Memory B cell (primary cell): ENCODE results near the gene MAD1L1.

Experiments
- ATAC-seq: fragments of 150-1000 bp; cut with Tn5 transposase; 2 replicates; pipeline ENCODE4 v1.10.0; 2021; ENCODE audit warnings: low read depth, mild to moderate bottlenecking, moderate library complexity
- DNase-seq, 2 donors: peaks; one replicate each; pipeline ENCODE4 v3.0.0; 2022; ENCODE audit warnings: low spot score in 2 of 2
- H3K27ac Mint-ChIP-seq: one replicate; pipeline ENCODE4 v1.8.0; 2022; ENCODE audit warnings: mild to moderate bottlenecking, moderate library complexity, mixed read lengths
- H3K27me3 Mint-ChIP-seq: one replicate; pipeline ENCODE4 v1.8.0; 2022; ENCODE audit warnings: mixed read lengths
- H3K36me3 Mint-ChIP-seq: one replicate; pipeline ENCODE4 v1.8.0; 2022; ENCODE audit warnings: mild to moderate bottlenecking, mixed read lengths
- H3K4me1 Mint-ChIP-seq: one replicate; pipeline ENCODE4 v1.8.0; 2022; ENCODE audit warnings: mixed read lengths
- H3K4me3 Mint-ChIP-seq: one replicate; pipeline ENCODE4 v1.8.0; 2022; ENCODE audit warnings: mild to moderate bottlenecking, moderate library complexity, mixed read lengths
- H3K9me3 Mint-ChIP-seq: one replicate; pipeline ENCODE4 v1.8.0; 2022; ENCODE audit warnings: mixed read lengths

Gene MAD1L1

GRCh38 chr7:2242541-2243429 is 10.0 kb upstream of the MAD1L1 start:
- Mint-ChIP-seq H3K4me1 (peaks cover 18% of the 10 kb centered on the region), H3K4me3 (peak overlapping the region; percentile 91), H3K36me3 (peaks cover 3% of the 10 kb centered on the region), H3K27ac (peak overlapping the region; percentile 97), H3K27me3 (no peaks in the 10 kb centered on the region), H3K9me3 (no peaks in the 10 kb centered on the region)
- DNase-seq = peak in 1 of 2 donors; percentile 23
- ATAC-seq = peak; percentile 60

DNA sequence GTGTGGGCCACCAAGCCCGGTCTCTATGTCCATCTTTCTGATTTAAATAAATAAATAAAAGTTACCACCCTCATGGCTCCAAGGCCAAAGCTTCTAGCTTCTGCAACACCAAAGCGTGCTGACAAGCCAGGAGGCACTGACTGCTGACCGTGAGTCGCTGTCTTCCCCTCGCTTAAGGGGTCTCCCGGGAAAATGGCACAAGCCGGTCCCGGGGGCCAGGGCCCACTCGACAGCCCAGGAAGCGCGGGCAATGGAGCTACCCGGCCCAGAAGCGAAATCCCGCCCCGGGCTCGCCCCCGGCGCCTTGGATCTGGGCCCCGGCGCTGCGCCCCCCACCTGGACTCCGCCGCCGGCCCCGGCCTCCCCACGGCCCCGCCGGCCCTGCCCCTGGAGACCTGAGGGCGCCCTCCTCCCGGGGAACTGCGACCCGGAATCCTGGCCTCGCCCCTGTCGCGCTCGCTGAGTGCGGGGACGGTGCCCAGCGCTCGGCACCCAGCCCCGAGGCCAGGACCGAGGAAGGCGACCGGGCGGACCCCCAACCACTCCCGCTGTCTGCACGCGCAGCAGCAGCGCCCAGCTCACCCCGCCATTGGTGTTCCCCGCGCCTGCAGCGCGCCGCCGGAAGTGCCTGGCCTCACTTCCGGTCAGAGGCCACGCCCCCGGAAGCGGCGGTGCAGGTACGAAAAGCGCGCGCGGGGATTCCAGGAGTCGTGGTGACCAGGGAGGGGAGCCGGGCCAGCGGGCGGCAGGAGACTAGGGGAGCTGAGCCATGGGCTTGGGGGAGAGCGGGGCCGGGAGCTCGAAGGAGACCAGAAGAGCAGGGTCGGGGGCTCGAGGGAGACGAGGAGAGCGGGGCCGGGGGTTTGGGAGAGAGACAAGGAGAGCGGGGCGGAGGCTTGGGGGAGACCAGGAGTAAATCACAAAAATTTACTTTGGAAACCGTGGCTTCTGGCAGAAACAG is 9.1 kb upstream of the MAD1L1 start, which contains the start of the genes MRM2 and NUDT1:
Gene MRM2, minus strand, starts transcription at position 626 of the 961 bp plus-strand sequence. Its CDS starts 36 bp downstream, at position 590.
Gene NUDT1, plus strand, starts transcription at position 647 of the 961 bp plus-strand sequence. CDS start 2,349 bp downstream, outside the sequence.
- Mint-ChIP-seq H3K9me3 (peaks cover 1% of the 10 kb centered on the region), H3K36me3 (peaks cover 4% of the 10 kb centered on the region), H3K4me3 (peak within 1 kb of the TSS; percentile 91), H3K27me3 (no peaks in the 10 kb centered on the region), H3K4me1 (peaks cover 23% of the 10 kb centered on the region), H3K27ac (peak within 1 kb of the TSS; percentile 97)
- DNase-seq (peak in 1 of 2 donors; percentile 51), ATAC-seq (no peak)

GRCh38 chr7:2239242-2239641 is 6.5 kb upstream of the MAD1L1 start:
- Mint-ChIP-seq H3K36me3 (peaks cover 12% of the 10 kb centered on the region), H3K27ac (no peak overlapping the region), H3K4me3 (peak overlapping the region; percentile 27), H3K27me3 (no peaks in the 10 kb centered on the region), H3K9me3 (peaks cover 1% of the 10 kb centered on the region), H3K4me1 (peaks cover 21% of the 10 kb centered on the region)
- DNase-seq (no peak), ATAC-seq (no peak)

DNA sequence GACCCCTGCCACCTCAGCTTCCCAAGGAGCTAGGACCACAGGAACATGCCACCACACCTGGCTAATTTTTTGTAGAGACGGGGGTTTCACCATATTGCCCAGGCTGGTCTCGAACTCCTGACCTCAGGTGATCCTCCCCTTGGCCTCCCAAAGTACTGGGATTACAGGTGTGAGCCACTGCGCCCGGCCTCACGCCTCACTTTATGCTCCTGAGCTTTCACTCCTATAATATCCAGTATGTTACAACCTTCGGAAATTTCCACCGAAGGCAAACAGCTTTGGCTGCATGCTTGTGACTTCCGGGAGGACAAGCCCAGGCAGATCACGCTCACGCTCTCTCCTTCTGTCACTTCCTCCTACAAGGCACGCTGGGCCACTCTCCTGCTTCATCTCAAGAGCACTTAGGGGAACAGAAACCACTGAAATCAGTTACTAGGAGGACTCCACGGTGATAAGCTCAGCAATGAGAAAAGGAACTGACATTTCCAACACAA is 4.4 kb upstream of the MAD1L1 start:
- ATAC-seq (peak; percentile 90), DNase-seq (peak; percentile 57 to 79)
- Mint-ChIP-seq H3K27me3 (no peaks in the 10 kb centered on the region), H3K4me1 (peaks cover 21% of the 10 kb centered on the region), H3K9me3 (peaks cover 1% of the 10 kb centered on the region), H3K36me3 (peaks cover 12% of the 10 kb centered on the region), H3K27ac (peak overlapping the region; percentile 95), H3K4me3 (peak overlapping the region; percentile 78)

DNA sequence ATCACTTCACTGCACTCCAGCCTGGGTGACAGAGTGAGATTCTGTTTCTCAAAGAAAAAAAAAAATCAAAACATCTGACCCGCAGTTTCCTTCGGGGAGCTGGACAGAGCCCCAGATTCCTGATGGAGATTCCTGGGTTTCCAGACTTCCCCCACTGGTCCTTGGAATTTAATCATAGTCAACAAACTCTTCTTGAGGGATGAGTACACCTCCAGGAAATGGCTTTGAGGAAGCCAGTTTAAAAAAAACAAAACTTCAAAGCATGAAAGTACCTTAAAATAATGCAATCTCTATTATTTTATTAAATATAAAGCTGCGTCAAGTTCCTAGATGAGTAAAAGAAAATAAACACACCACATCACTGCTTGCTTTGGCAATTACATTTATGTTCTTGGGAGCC is 1.2 kb upstream of the MAD1L1 start:
- no peak for ATAC-seq
- peaks cover 17% of the 10 kb centered on the region for H3K4me1 Mint-ChIP-seq

DNA sequence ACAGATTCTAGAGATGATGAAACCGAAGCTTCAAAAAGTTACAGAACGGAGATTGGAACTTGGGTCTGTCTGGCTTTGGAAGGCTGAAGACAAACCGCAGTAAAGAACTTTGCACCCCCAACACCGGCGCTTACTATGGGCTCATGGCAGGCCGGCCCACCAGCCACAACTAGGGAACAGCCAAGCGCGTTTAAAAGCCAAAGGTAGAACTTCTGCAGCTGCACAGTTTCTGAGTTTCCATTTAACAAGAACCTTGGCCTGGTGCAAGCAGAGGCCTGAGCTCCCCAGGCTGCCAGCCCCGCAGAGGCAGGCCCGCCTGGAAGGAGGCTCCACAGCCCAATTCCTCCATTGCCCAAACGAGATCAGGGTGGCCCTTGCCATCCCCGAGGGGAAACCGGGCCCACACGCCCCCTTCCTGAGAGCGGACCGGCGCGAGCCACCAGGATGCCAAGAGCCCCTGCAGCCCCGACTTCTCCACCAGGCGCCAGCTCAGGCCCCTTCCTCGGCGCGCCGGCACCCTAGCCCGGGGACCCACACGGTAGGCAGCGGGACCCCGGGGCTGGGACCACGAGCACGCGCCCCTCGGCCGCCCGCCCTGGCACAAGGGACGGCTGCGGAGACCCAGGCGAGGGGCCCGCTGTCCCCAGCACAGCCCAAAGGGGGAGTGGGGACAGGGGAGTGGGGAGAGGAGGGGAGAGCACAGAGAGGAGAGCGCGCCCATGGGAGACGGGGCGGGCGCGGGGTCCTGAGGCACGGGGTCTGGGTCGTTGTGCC is 566 bp downstream of the MAD1L1 start:
- ATAC-seq (peak; percentile 19), DNase-seq (peak in 1 of 2 donors; percentile 52)
- Mint-ChIP-seq H3K9me3 (peaks cover under 1% of the 10 kb centered on the region), H3K4me3 (peak overlapping the region; percentile 88), H3K36me3 (peaks cover 20% of the 10 kb centered on the region), H3K4me1 (peaks cover 13% of the 10 kb centered on the region), H3K27me3 (no peaks in the 10 kb centered on the region), H3K27ac (peak overlapping the region; percentile 94)

More for the DNA sequence above, 1.2 kb upstream of the MAD1L1 start:
- Mint-ChIP-seq H3K9me3 (peaks cover 1% of the 10 kb centered on the region), H3K27ac (no peak overlapping the region), H3K27me3 (no peaks in the 10 kb centered on the region), H3K4me3 (peak overlapping the region; percentile 32), H3K36me3 (peaks cover 17% of the 10 kb centered on the region)
- DNase-seq = no peak

DNA sequence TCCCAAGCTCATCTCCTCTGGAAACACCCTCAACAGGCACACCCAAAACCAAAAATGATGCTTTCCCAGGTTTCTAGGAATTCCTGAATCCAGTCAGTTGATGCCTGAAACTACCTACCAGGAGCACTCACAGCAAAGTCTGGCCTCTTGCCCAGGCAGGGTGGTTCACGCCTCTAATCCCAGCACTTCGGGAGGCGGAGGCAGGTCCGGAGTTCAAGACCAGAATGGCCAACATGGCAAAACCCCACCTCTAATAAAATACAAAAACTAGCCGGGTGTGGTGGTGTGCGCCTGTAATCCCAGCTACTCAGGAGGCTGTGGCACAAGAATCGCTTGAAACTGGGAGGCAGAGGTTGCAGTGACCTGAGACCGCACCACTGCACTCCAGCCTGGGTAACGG is 1.9 kb downstream of the MAD1L1 start:
- Mint-ChIP-seq H3K36me3 (peaks cover 23% of the 10 kb centered on the region), H3K27ac (no peak overlapping the region), H3K4me1 (peaks cover 9% of the 10 kb centered on the region), H3K27me3 (no peaks in the 10 kb centered on the region), H3K9me3 (no peaks in the 10 kb centered on the region), H3K4me3 (peak overlapping the region; percentile 32)
- ATAC-seq (no peak), DNase-seq (no peak)

DNA sequence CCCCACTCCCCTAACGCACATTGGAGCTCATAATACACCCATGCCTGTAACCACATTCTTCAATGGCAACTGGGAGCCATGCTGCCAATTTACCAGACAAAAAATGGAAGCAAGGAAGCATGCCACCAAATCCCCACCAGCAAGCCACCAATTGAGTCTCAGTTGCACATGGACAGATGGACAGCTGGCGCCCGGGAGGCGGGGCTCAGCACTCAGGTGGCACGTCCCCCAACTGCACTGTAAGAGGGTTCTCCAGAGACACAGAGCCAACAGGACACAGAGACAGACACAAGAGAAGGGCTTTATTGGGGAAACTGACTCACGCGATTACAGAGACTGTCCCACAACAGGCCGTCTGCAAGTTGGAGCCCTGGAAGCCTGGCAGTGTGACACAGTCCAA is 2.5 kb downstream of the MAD1L1 start:
- no peak for ATAC-seq
- no peak for DNase-seq
- Mint-ChIP-seq H3K9me3 (no peaks in the 10 kb centered on the region), H3K27me3 (no peaks in the 10 kb centered on the region), H3K27ac (no peak overlapping the region), H3K36me3 (peaks cover 23% of the 10 kb centered on the region), H3K4me3 (peak overlapping the region; percentile 21), H3K4me1 (peaks cover 9% of the 10 kb centered on the region)

DNA sequence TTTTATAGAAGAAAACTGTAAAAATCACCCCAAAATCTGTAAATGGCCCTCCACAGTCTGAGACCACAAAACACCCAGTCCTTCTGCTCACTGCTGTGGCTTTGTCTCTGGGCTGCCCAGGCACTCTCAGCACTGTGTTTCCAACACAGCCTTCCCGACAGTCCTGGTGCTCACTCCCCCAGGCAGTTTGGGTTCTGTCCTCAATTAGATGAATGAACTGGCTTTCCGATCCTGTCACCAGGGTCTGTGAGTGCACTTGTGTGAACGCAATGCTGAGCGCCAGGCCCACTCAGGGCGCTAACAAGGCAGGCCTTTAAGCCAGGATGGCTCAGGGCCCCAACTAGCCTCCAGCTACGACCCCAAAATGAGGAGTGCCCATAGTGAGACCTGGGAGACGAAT is 3.3 kb downstream of the MAD1L1 start:
- ATAC-seq (no peak), DNase-seq (no peak)
- H3K36me3 Mint-ChIP-seq = peaks cover 17% of the 10 kb centered on the region
- H3K27me3 Mint-ChIP-seq = no peaks in the 10 kb centered on the region
- H3K9me3 Mint-ChIP-seq = no peaks in the 10 kb centered on the region
- peak overlapping the region; percentile 35 for H3K27ac Mint-ChIP-seq
- peaks cover 9% of the 10 kb centered on the region for H3K4me1 Mint-ChIP-seq
- H3K4me3 Mint-ChIP-seq = no peak overlapping the region

DNA sequence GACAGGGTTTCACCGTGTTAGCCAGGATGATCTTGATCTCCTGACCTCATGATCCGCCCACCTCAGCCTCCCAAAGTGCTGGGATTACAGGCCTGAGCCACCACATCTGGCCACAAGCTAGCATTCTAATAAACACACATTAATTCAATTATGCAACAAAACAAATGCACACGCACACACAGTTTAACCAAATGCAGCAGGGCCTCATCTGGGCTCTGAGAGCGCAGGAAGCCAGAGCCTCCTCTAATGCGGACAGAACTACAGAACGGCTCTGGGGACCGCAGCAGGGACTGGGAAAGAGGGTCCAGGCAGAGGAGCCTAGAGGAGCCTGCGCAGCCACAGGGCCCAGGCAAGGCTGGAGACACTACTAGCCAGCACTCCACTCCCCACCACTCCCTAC is 3.8 kb downstream of the MAD1L1 start:
- no peak for DNase-seq
- H3K9me3 Mint-ChIP-seq = no peaks in the 10 kb centered on the region
- no peak overlapping the region for H3K27ac Mint-ChIP-seq
- no peak for ATAC-seq
- peaks cover 21% of the 10 kb centered on the region for H3K36me3 Mint-ChIP-seq
- no peak overlapping the region for H3K4me3 Mint-ChIP-seq
- peaks cover 9% of the 10 kb centered on the region for H3K4me1 Mint-ChIP-seq
- no peaks in the 10 kb centered on the region for H3K27me3 Mint-ChIP-seq

- H3K4me1 Mint-ChIP-seq = peaks cover 5% of the 10 kb centered on the region
Observed at GRCh38 chr7:2227699-2228098, 5.0 kb downstream of the MAD1L1 start.

GRCh38 chr7:2225830-2226229 is 6.9 kb downstream of the MAD1L1 start:
- no peak for DNase-seq
- Mint-ChIP-seq H3K36me3 (peaks cover 24% of the 10 kb centered on the region), H3K4me3 (no peak overlapping the region)

More at GRCh38 chr7:2227699-2228098, 5.0 kb downstream of the MAD1L1 start:
- Mint-ChIP-seq H3K36me3 (peaks cover 21% of the 10 kb centered on the region), H3K4me3 (no peak overlapping the region), H3K9me3 (no peaks in the 10 kb centered on the region), H3K27ac (no peak overlapping the region), H3K27me3 (no peaks in the 10 kb centered on the region)
- no peak for DNase-seq
- no peak for ATAC-seq

DNA sequence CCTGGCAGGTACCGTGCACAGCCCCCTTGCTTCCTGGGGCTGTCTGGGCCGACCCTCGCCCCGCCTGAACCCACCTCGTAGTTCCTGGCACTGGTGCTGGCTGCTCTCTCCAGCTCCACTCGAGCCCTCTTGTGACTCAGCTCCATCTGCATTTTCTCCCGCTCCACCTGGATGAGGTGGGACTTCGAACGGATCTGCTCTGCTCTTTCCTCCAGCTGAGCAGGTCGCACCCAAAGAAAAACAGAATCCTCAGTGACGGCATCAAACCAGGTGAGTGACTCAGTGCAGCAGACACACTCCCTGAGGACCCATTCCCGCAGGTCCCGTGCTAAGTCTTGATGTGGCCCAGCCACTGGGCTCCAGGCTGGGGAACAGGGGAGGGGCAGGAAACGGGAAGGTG is 7.4 kb downstream of the MAD1L1 start:
- no peaks in the 10 kb centered on the region for H3K4me1 Mint-ChIP-seq
- no peaks in the 10 kb centered on the region for H3K27me3 Mint-ChIP-seq
- no peaks in the 10 kb centered on the region for H3K9me3 Mint-ChIP-seq
- ATAC-seq = no peak
- H3K27ac Mint-ChIP-seq = no peak overlapping the region
- H3K4me3 Mint-ChIP-seq = no peak overlapping the region
- no peak for DNase-seq
- H3K36me3 Mint-ChIP-seq = peaks cover 24% of the 10 kb centered on the region

More at GRCh38 chr7:2225830-2226229, 6.9 kb downstream of the MAD1L1 start:
- Mint-ChIP-seq H3K27ac (no peak overlapping the region), H3K27me3 (no peaks in the 10 kb centered on the region), H3K4me1 (peaks cover 2% of the 10 kb centered on the region), H3K9me3 (no peaks in the 10 kb centered on the region)
- no peak for ATAC-seq
